GM23248 (cell line): ENCODE data around the gene POMT1.

ENCODE experiments used
- EZH2 ChIP-seq: fragments of 200-600 bp; sonication (generic); IDR thresholded peaks from 2 replicates; pipeline ENCODE4 v1.6.1; 2018; ENCODE audit warnings: antibody characterized with exemption, mild to moderate bottlenecking; ENCODE audit not compliant: insufficient read depth, poor library complexity, severe bottlenecking
- EZH2phosphoT487 ChIP-seq: fragments of 200-600 bp; sonication (generic); IDR thresholded peaks from 2 replicates; pipeline ENCODE4 v1.6.1; 2018; ENCODE audit warnings: antibody characterized with exemption, moderate library complexity, mild to moderate bottlenecking, low read depth; ENCODE audit not compliant: insufficient read depth

- no peak for TF ChIP-seq EZH2phosphoT487
- TF ChIP-seq EZH2, result no peak
These were observed 25.4 kb upstream of the POMT1 start for GRCh38 chr9:131477367-131477766.
